ENCODE results near the gene TEKT3.

GRCh38 chr17:15377616-15378015, 36.2 kb upstream of the TEKT3 start:
- TF ChIP-seq CTCF (IDR thresholded peaks at IDR 0.05; ENCODE audit: low read depth, low read length, missing input control) (no peak), FOXA1 (IDR thresholded peaks at IDR 0.05) (no peak), HNF4G (IDR thresholded peaks at IDR 0.05) (no peak), JUND (IDR thresholded peaks at IDR 0.05) (no peak), NR2F2 (IDR thresholded peaks at IDR 0.05) (peak; percentile 25), RAD21 (IDR thresholded peaks at IDR 0.05) (no peak), REST (IDR thresholded peaks at IDR 0.05) (no peak), GABPA (IDR thresholded peaks at IDR 0.05 in 1 of 2, conservative IDR thresholded peaks at IDR 0.05 in 1 of 2) (no peak), ZBTB33 (IDR thresholded peaks at IDR 0.05) (no peak)
- TF ChIP-seq, protein P1, sequence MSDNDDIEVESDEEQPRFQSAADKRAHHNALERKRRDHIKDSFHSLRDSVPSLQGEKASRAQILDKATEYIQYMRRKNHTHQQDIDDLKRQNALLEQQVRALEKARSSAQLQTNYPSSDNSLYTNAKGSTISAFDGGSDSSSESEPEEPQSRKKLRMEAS (IDR thresholded peaks at IDR 0.05), result no peak
